HepG2 (cell line): ENCODE results near the gene ZNF507. TPM values are rescaled to one million over a fixed set of nuclear protein-coding genes. Genes with fewer than 3 reads are reported as not detected.
A peak's percentile ranks its signal among the peaks of the same experiment; 100 is the strongest.

ENCODE experiments used
- ATAC-seq: fragments of 200-7000 bp; cut with Tn5 transposase; 3 replicates; pipeline ENCODE4 v1.9.1; 2020; ENCODE audit warnings: mild to moderate bottlenecking, moderate library complexity
- BruUV-seq: library from RNA; stranded (reverse); fragments of 400-500 nt; replicated peaks from 2 replicates; lab custom pipeline; 2021; lab: Mats Ljungman, UMichigan
- CTCF ChIA-PET: fragments of 300-600 bp; formaldehyde crosslinking; extraction: SDS; loops from one replicate; lab custom pipeline; 2021; ENCODE audit warnings: low total read pairs, inconsistent platforms, low intra/inter-chr PET ratio; lab: Yijun Ruan, JAX
- POLR2A ChIA-PET: fragments of 350-600 bp; sonication (Branson Sonifier 250); formaldehyde crosslinking; loops from one replicate; lab custom pipeline; 2020; ENCODE audit warnings: antibody characterized with exemption, inconsistent platforms; lab: Yijun Ruan, JAX
- DNase-seq: peaks from one replicate; pipeline ENCODE4 v3.0.0-alpha.2; 2015; ENCODE audit warnings: low spot score
- FAIRE-seq: peaks from 3 replicates; lab custom pipeline; 2011; peaks lifted over from hg19 to GRCh38; lab: Jason Lieb, UNC
- H2AFZ ChIP-seq: one replicate; pipeline ENCODE4 v1.6.1; 2011; ENCODE audit warnings: low read length, inconsistent platforms
- H3K27ac ChIP-seq: fragments of 300-600 bp; 3 replicates; pipeline ENCODE4 v1.8.0; 2011; ENCODE audit warnings: mixed run types, mild to moderate bottlenecking, mixed read lengths, low read length, inconsistent platforms; ENCODE audit not compliant: insufficient read depth; ENCODE audit errors: extremely low read length
- H3K27me3 ChIP-seq, 2 experiments: fragments of 200-600 bp in 1 of 2; 2 replicates in 1 of 2; 3 replicates in 1 of 2; pipeline versions ENCODE4 v1.6.0 to v1.8.0; 2011; ENCODE audit warnings: low read length in 2 of 2, mild to moderate bottlenecking in 2 of 2, moderate library complexity in 2 of 2, inconsistent platforms in 1 of 2; ENCODE audit not compliant: insufficient read depth in 2 of 2, control insufficient read depth in 1 of 2
- H3K36me3 ChIP-seq, 2 experiments: fragments of 200-600 bp in 1 of 2; replicated peaks in 1 of 2; 2 replicates in 1 of 2; 3 replicates in 1 of 2; pipeline versions ENCODE4 v1.5.1 to v1.8.0; 2011; ENCODE audit warnings: low read length in 2 of 2, inconsistent platforms in 1 of 2; ENCODE audit not compliant: insufficient read depth in 2 of 2, control insufficient read depth in 1 of 2
- H3K4me1 ChIP-seq: 2 replicates; pipeline ENCODE4 v1.5.1; 2012; ENCODE audit warnings: low read length, inconsistent platforms; ENCODE audit not compliant: insufficient read depth
- H3K4me2 ChIP-seq: 2 replicates; pipeline ENCODE4 v1.6.0; 2011; ENCODE audit warnings: low read depth, low read length, inconsistent platforms
- H3K4me3 ChIP-seq, 3 experiments: fragments of 200-600 bp in 1 of 3; sonication (generic), shearing (Covaris generic) in 1 of 3; replicated peaks in 1 of 3; 2 replicates each; pipeline ENCODE4 v1.5.1; 2011 to 2016; ENCODE audit warnings: low read length in 3 of 3, inconsistent platforms in 2 of 3, low read depth in 2 of 3, mild to moderate bottlenecking in 2 of 3, control low read depth in 1 of 3, mixed read lengths in 1 of 3; ENCODE audit not compliant: insufficient read depth in 1 of 3
- H3K79me2 ChIP-seq: one replicate; pipeline ENCODE4 v1.6.1; 2011; ENCODE audit warnings: low read length, inconsistent platforms; ENCODE audit not compliant: insufficient read depth
- H3K9ac ChIP-seq: 2 replicates; pipeline ENCODE4 v1.6.0; 2011; ENCODE audit warnings: mild to moderate bottlenecking, low read depth, low read length, inconsistent platforms; ENCODE audit not compliant: insufficient read depth
- H3K9me3 ChIP-seq: 2 replicates; pipeline ENCODE4 v1.5.1; 2012; ENCODE audit warnings: mild to moderate bottlenecking, low read length
- H4K20me1 ChIP-seq: 2 replicates; pipeline ENCODE4 v1.6.0; 2011; ENCODE audit warnings: inconsistent platforms, mild to moderate bottlenecking, low read length, moderate library complexity; ENCODE audit not compliant: insufficient read depth
- BCL6 ChIP-seq: IDR thresholded peaks from 2 replicates; pipeline ENCODE4 v1.6.1; 2016; ENCODE audit warnings: missing genetic modification reagents, missing compliant biosample characterization
- CREB1 ChIP-seq, 2 experiments: fragments of 450-650 bp in 1 of 2; IDR thresholded peaks; 2 replicates each; pipeline ENCODE4 v1.6.1; 2016 to 2017; ENCODE audit warnings: control low read depth in 1 of 2, mild to moderate bottlenecking in 1 of 2, missing compliant biosample characterization in 1 of 2, missing genetic modification characterization in 1 of 2
- FOXA3 ChIP-seq: IDR thresholded peaks from 2 replicates; pipeline ENCODE4 v1.6.1; 2016; ENCODE audit warnings: missing genetic modification reagents, missing compliant biosample characterization
- FOXP1 ChIP-seq, 2 experiments: fragments of 450-650 bp in 1 of 2; IDR thresholded peaks; 2 replicates each; pipeline ENCODE4 v1.6.1; 2017 to 2018; ENCODE audit warnings: antibody characterized with exemption in 1 of 2
- HOXA3 ChIP-seq: sonication (generic); formaldehyde crosslinking; IDR thresholded peaks from 2 replicates; pipeline ENCODE4 v1.5.0; 2020; ENCODE audit warnings: missing genetic modification reagents
- JUND ChIP-seq: sonication (generic); formaldehyde crosslinking; IDR thresholded peaks from 2 replicates; pipeline ENCODE4 v1.8.0; 2022; ENCODE audit warnings: mild to moderate bottlenecking, missing genetic modification reagents
- MAF1 ChIP-seq: sonication (generic); formaldehyde crosslinking; IDR thresholded peaks from 2 replicates; pipeline ENCODE4 v1.5.0; 2020; ENCODE audit warnings: missing genetic modification reagents, borderline replicate concordance
- RFX1 ChIP-seq: fragments of 450-650 bp; IDR thresholded peaks from 2 replicates; pipeline ENCODE4 v1.6.1; 2017
- WGBS: methylation state at CpG from one replicate; pipeline ENCODE4 v1.1.6; 2017; ENCODE audit warnings: low lambda C conversion rate; 5-methylcytosine and 5-hydroxymethylcytosine counted together
- in situ Hi-C: cut with HindIII; loops from 2 replicates; pipeline ENCODE4 v1.10.0; 2017; ENCODE audit warnings: low pct_unique_long_range_greater_than_20kb; ENCODE audit not compliant: extremely low pct_ligation_motif_present
- intact Hi-C: fragments of 100-400 bp; cut with micrococcal nuclease; formaldehyde crosslinking; loops from one replicate; pipeline ENCODE4 v1.10.0; 2022; ENCODE audit not compliant: unreplicated experiment
- polyA plus RNA-seq, 8 experiments: library from polyadenylated mRNA; depleted of rRNA in 3 of 8; stranded (reverse) in 7 of 8; unstranded in 1 of 8; fragments of >200 nt; fragmentation: Illumina TruSeq in 4 of 8; extraction: Trizol in 4 of 8; gene quantifications; 2 replicates each; pipeline versions ENCODE4 v1.2.1 to v1.2.3, GENCODE V29; 2011 to 2016; ENCODE audit warnings: low read depth in 4 of 8, missing spikeins in 1 of 8, mixed read lengths in 1 of 8; ENCODE audit not compliant: insufficient read depth in 1 of 8
- total RNA-seq, 5 experiments: library from RNA; depleted of rRNA; stranded (reverse); fragments of >200 nt; fragmentation: Illumina TruSeq; extraction: Trizol; gene quantifications; 2 replicates each; pipeline ENCODE4 v1.2.3, GENCODE V29; 2016; ENCODE audit warnings: low read depth in 1 of 5
- TF ChIP-seq, protein P1 (sequence below): sonication (generic); formaldehyde crosslinking; IDR thresholded peaks from 2 replicates; pipeline ENCODE4 v1.4.0; 2020; ENCODE audit warnings: missing genetic modification reagents
- TF ChIP-seq, protein P2 (sequence below): sonication (generic); formaldehyde crosslinking; IDR thresholded peaks from 2 replicates; pipeline ENCODE4 v1.8.1; 2023; ENCODE audit warnings: mild to moderate bottlenecking, missing genetic modification reagents
- TF ChIP-seq, protein P3 (sequence below): sonication (generic); formaldehyde crosslinking; IDR thresholded peaks from 2 replicates; pipeline ENCODE4 v1.8.0; 2022; ENCODE audit warnings: missing genetic modification reagents, mild to moderate bottlenecking, moderate library complexity, borderline replicate concordance

Gene ZNF507
- total and polyA plus RNA-seq, 2 of the 13 experiments (the other 11 are each of a cell fraction or from before 2014, with no cell fraction given) = 7.3 to 10.9 TPM

DNA sequence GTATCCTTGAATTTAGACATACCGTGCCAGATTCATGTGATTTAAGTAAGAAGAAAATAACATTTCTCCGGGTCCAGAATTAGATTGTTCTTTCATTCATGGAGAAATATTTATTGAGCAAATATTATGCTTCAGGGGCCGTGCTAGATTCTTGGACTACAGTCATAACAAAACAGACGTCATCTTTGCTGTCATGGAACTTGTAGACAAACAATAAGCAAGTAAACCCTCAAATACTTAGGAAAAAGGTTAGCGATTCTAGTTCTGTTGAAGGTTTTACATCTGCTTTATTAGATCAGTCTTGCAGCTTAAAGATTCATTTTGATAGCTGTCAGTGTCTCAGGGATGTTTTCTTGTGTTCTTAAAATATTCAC, 16.9 kb downstream of the ZNF507 start:
- WGBS = 49% methylated on average over 5 of the region's 5 CpGs
- Histone ChIP-seq H3K4me2 (peak overlapping the region; percentile 55; the same call in 1 of the 2 replicates), H2AFZ (no peak overlapping the region), H4K20me1 (no peaks in the 10 kb centered on the region; the same call in 1 of the 2 replicates), H3K4me3 (no peak overlapping the region), H3K27me3 (no peaks in the 10 kb centered on the region), H3K36me3 (peaks cover 5 to 66% of the 10 kb centered on the region in 2 experiments), H3K79me2 (peaks cover 44% of the 10 kb centered on the region), H3K4me1 (peaks cover 46% of the 10 kb centered on the region), H3K9me3 (no peaks in the 10 kb centered on the region), H3K9ac (peak overlapping the region; percentile 17), H3K27ac (peak overlapping the region; percentile 70)
- ATAC-seq (no peak), FAIRE-seq (no peak), DNase-seq (peak; percentile 13)
- TF ChIP-seq CREB1 (IDR thresholded peaks at IDR 0.05) = 0 out of 2 replicates have a peak, but pooled peaks have one; percentile 14
- no peak for TF ChIP-seq CREB1 (CRISPR knock-in tag; IDR thresholded peaks at IDR 0.05)
- TF ChIP-seq MAF1 (CRISPR knock-in tag) = no peak
- peak; percentile 76 for TF ChIP-seq BCL6 (CRISPR knock-in tag)
- TF ChIP-seq RFX1 = no peak
- no peak for TF ChIP-seq FOXP1 (IDR thresholded peaks at IDR 0.05)
- TF ChIP-seq FOXP1 (CRISPR knock-in tag; IDR thresholded peaks at IDR 0.05) = 0 out of 2 replicates have a peak, but pooled peaks have one; percentile 9
- POLR2A ChIA-PET = interaction anchor here (2.4 to 2.9 kb wide), 2 partner anchors 11 to 17 kb away, joined by 22 to 26 read pairs; partner anchors contain the start of gene ZNF507
- CTCF ChIA-PET = no interaction called here
- in situ Hi-C loops (no loop called here), intact Hi-C loops (no loop called here)
- BruUV-seq = no TSS peak

DNA sequence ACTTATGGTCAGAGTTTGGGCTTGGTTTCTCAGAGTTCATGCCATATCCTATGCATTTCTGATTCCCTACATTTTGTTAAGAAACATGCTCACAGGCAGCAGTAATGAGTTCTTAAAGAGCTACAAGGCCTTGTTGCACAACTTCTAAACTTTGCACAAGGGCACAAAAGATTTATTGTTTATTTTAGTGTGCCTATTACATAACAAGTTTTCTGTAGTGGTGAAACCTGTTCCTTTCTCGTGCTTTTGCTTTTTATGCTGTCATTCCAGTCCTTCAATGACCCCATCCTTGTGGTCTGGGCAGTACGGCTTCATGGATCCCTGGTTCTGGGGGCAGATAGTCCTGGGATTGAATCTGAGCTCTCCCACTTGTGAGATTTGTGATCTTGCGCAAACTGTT, 17.8 kb downstream of the ZNF507 start:
- Histone ChIP-seq H3K36me3 (peaks cover 5 to 58% of the 10 kb centered on the region in 2 experiments; a peak in 4 of 5 replicates), H2AFZ (no peak overlapping the region), H4K20me1 (no peaks in the 10 kb centered on the region; the same call in 1 of the 2 replicates), H3K9ac (peak overlapping the region; percentile 27), H3K79me2 (peaks cover 50% of the 10 kb centered on the region), H3K9me3 (no peaks in the 10 kb centered on the region), H3K4me1 (peaks cover 50% of the 10 kb centered on the region), H3K4me3 (no peak overlapping the region; a peak in 1 of 6 replicates), H3K4me2 (peak overlapping the region; percentile 55), H3K27ac (peak overlapping the region; percentile 70), H3K27me3 (no peaks in the 10 kb centered on the region)
- intact Hi-C loops (loop anchor here (1.0 kb wide), 1 partner anchor 10 kb away; no protein-coding TSS in a partner anchor), in situ Hi-C loops (no loop called here)
- DNase-seq = peak; percentile 89
- 35% methylated on average over 3 of the region's 3 CpGs for WGBS
- ATAC-seq = peak; percentile 82
- ChIA-PET POLR2A (interaction anchor here (0.6 to 2.9 kb wide), 7 partner anchors 8 to 43 kb away, joined by 3 to 26 read pairs (median 9); partner anchors contain the start of genes DPY19L3 and ZNF507), CTCF (no interaction called here)
- peak; percentile 69 for FAIRE-seq
- no TSS peak for BruUV-seq
- peak; percentile 42 for TF ChIP-seq HOXA3 (CRISPR knock-in tag)
- TF ChIP-seq FOXA3 (CRISPR knock-in tag) = peak; percentile 86
- TF ChIP-seq, protein P1, sequence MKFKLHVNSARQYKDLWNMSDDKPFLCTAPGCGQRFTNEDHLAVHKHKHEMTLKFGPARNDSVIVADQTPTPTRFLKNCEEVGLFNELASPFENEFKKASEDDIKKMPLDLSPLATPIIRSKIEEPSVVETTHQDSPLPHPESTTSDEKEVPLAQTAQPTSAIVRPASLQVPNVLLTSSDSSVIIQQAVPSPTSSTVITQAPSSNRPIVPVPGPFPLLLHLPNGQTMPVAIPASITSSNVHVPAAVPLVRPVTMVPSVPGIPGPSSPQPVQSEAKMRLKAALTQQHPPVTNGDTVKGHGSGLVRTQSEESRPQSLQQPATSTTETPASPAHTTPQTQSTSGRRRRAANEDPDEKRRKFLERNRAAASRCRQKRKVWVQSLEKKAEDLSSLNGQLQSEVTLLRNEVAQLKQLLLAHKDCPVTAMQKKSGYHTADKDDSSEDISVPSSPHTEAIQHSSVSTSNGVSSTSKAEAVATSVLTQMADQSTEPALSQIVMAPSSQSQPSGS (CRISPR knock-in tag) = peak; percentile 71
- no peak for TF ChIP-seq JUND (CRISPR knock-in tag)
- TF ChIP-seq, protein P2, sequence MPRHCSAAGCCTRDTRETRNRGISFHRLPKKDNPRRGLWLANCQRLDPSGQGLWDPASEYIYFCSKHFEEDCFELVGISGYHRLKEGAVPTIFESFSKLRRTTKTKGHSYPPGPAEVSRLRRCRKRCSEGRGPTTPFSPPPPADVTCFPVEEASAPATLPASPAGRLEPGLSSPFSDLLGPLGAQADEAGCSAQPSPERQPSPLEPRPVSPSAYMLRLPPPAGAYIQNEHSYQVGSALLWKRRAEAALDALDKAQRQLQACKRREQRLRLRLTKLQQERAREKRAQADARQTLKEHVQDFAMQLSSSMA (CRISPR knock-in tag) = no peak
- TF ChIP-seq, protein P3, sequence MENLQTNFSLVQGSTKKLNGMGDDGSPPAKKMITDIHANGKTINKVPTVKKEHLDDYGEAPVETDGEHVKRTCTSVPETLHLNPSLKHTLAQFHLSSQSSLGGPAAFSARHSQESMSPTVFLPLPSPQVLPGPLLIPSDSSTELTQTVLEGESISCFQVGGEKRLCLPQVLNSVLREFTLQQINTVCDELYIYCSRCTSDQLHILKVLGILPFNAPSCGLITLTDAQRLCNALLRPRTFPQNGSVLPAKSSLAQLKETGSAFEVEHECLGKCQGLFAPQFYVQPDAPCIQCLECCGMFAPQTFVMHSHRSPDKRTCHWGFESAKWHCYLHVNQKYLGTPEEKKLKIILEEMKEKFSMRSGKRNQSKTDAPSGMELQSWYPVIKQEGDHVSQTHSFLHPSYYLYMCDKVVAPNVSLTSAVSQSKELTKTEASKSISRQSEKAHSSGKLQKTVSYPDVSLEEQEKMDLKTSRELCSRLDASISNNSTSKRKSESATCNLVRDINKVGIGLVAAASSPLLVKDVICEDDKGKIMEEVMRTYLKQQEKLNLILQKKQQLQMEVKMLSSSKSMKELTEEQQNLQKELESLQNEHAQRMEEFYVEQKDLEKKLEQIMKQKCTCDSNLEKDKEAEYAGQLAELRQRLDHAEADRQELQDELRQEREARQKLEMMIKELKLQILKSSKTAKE (CRISPR knock-in tag) = peak; percentile 55; the same call in 1 of the 2 replicates
